Dedifferentiated amniotic fluid mesenchymal stem cell (primary cell): Measurements from ENCODE around the gene PPIA.
"Not testable (repeated sequence)": the region's sequence is repeated elsewhere in the genome, so short reads cannot be mapped to it uniquely, and the experiment has no call there.

ENCODE experiments used
- DNase-seq: peaks from one replicate; pipeline ENCODE4 v3.0.0-alpha.2; 2016; ENCODE audit errors: extremely low spot score

Gene PPIA

GRCh38 chr7:44764081-44764480, 32.4 kb upstream of the PPIA start:
- no peak for DNase-seq

- no peak for DNase-seq
Measured at GRCh38 chr7:44764665-44765578, 31.6 kb upstream of the PPIA start.

- no peak for DNase-seq
Measured at GRCh38 chr7:44765579-44766415, 30.7 kb upstream of the PPIA start.

GRCh38 chr7:44766416-44766801, 30.1 kb upstream of the PPIA start:
- no peak for DNase-seq

- no peak for DNase-seq
Measured at GRCh38 chr7:44767134-44767911, 29.2 kb upstream of the PPIA start.

GRCh38 chr7:44767912-44768627, 28.4 kb upstream of the PPIA start:
- peak; percentile 45 for DNase-seq

- no peak for DNase-seq
Measured at GRCh38 chr7:44768628-44769371, 27.7 kb upstream of the PPIA start.

GRCh38 chr7:44769376-44769775, 27.1 kb upstream of the PPIA start:
- no peak for DNase-seq

- no peak for DNase-seq
Measured at GRCh38 chr7:44769776-44770294, 26.6 kb upstream of the PPIA start.

- DNase-seq = no peak
Measured at GRCh38 chr7:44771358-44771757, 25.1 kb upstream of the PPIA start.

- DNase-seq = no peak
Measured at GRCh38 chr7:44772440-44772839, 24.0 kb upstream of the PPIA start.

- DNase-seq = no peak
Measured at GRCh38 chr7:44772867-44773266, 23.6 kb upstream of the PPIA start.

GRCh38 chr7:44774486-44774885, 22.0 kb upstream of the PPIA start:
- not testable (repeated sequence) for DNase-seq

- no peak for DNase-seq
Measured at GRCh38 chr7:44775383-44776107, 20.9 kb upstream of the PPIA start.

GRCh38 chr7:44776211-44776610, 20.3 kb upstream of the PPIA start:
- DNase-seq = no peak

- DNase-seq = no peak
Measured at GRCh38 chr7:44782460-44782859, 14.0 kb upstream of the PPIA start.

GRCh38 chr7:44783407-44783806, 13.1 kb upstream of the PPIA start:
- DNase-seq = no peak

- DNase-seq = no peak
Measured at GRCh38 chr7:44784364-44784763, 12.1 kb upstream of the PPIA start.

GRCh38 chr7:44785218-44785617, 11.3 kb upstream of the PPIA start:
- not testable (repeated sequence) for DNase-seq

- no peak for DNase-seq
Measured at GRCh38 chr7:44787041-44787440, 9.4 kb upstream of the PPIA start.
